GM12875 (cell line): Measurements from ENCODE around the gene ZNF326.

Source experiments
- H3K4me3 ChIP-seq: one replicate; pipeline ENCODE4 v1.5.1; 2011; ENCODE audit warnings: low read depth, low read length, control low read depth
- TF ChIP-seq, protein P1 (sequence below): IDR thresholded peaks from 2 replicates; pipeline ENCODE4 v1.5.1; 2011; ENCODE audit warnings: low read depth, mild to moderate bottlenecking, control low read depth, inconsistent platforms, low read length, moderate library complexity, borderline replicate concordance; ENCODE audit not compliant: insufficient read depth

ZNF326 gene

DNA sequence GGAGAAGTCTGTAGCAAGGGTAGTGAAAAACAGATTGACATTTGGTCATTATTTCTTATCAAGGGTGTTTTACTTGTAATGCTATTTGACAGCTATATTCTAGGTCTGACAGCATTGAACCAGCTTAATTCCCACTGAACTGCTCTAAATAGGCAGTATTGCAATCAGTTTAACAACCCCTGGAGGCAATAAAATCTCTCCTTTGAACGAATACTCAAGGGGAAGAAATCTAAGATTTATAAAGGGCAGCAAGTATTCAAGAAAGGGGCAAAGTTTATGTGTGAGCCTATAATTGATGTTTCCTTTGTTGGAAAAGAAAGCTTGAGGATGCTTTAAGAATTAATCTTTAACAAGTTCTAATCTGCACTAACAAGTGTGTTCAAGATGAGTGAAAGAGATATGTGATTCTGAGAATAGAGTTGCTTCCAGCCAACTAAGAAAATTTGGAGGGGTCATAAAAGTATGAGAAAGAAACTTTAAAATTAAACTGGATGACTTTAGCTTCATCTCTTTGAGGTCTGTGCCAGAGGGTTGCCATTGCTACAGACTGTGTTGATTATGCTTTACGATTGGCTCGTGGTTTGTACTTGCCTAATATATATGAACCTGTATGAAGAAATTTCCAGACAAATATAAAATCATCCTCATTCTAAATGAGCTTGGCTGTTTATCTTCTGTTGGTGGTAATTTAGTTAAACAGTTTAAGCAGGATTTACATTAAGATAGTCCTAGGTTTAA lies 72.5 kb downstream of the ZNF326 start:
- no peak overlapping the region for H3K4me3 ChIP-seq
- TF ChIP-seq, protein P1, sequence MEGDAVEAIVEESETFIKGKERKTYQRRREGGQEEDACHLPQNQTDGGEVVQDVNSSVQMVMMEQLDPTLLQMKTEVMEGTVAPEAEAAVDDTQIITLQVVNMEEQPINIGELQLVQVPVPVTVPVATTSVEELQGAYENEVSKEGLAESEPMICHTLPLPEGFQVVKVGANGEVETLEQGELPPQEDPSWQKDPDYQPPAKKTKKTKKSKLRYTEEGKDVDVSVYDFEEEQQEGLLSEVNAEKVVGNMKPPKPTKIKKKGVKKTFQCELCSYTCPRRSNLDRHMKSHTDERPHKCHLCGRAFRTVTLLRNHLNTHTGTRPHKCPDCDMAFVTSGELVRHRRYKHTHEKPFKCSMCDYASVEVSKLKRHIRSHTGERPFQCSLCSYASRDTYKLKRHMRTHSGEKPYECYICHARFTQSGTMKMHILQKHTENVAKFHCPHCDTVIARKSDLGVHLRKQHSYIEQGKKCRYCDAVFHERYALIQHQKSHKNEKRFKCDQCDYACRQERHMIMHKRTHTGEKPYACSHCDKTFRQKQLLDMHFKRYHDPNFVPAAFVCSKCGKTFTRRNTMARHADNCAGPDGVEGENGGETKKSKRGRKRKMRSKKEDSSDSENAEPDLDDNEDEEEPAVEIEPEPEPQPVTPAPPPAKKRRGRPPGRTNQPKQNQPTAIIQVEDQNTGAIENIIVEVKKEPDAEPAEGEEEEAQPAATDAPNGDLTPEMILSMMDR, result no peak

- TF ChIP-seq, protein P1, result no peak
- H3K4me3 ChIP-seq, result no peak overlapping the region
These were observed 73.8 kb downstream of the ZNF326 start for GRCh38 chr1:90068611-90069280.

DNA sequence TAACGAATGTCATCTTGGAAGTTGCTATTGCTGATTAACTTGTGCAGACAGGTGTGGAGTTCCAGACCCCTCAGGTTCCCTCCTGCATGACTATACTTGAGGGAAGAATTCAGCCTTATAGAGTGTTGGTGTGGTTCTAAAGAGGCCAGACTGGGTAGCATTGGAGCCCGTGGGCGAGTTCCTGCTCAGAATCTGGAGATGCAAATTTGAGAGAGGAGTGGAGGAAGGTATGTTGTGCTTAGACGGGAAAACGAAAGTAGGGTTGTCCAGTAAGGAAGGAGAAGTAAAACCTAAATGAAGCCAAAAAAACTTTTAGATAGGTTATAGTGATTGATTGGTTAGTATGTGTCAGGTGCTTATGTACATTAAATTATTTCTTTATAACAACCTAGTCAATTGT lies 79.2 kb downstream of the ZNF326 start:
- H3K4me3 ChIP-seq, result no peak overlapping the region
- TF ChIP-seq, protein P1, result no peak

DNA sequence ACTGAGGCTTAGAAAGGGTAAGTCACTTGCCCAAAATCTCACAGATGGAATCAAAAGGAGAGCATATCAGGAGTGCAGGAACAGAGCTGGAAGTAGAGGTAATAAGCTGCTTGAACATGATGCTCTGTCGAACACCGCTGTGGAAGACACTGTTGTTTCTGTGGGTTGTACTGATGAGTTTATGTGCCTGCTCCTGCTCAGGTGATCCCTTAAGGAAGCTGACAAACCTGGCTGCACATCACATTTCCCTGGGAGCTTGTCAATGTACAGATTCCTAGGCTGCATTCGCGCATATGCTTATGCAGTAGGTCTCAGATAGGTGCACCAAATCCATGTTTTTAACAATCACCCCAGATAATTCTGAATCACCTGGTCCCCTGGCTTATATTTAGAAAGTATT lies 79.7 kb downstream of the ZNF326 start:
- TF ChIP-seq, protein P1, result no peak

DNA sequence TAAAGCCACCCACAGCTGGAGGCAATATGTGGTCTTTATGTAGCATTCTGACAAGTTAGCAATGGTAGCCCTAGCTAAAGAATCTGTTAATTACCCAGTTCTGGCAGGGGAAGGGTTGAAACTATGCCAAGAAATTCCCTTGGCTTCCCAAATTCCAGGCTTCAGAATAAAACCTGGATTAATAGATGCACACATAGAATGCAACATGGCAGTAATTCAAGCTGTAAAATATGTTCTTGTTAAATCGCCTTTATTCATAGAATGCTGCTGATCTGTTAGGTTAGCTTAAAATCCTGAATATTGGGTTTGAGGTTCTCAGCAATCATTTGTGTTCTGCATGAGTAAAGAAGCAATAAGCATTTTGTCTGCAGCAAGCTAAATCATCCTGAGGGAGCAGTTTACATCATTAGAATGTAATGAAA lies 80.1 kb downstream of the ZNF326 start:
- no peak overlapping the region for H3K4me3 ChIP-seq
- TF ChIP-seq, protein P1, result no peak

More for the DNA sequence above, 79.7 kb downstream of the ZNF326 start:
- H3K4me3 ChIP-seq, result no peak overlapping the region

GRCh38 chr1:90083995-90084394 lies 89.1 kb downstream of the ZNF326 start:
- H3K4me3 ChIP-seq, result no peak overlapping the region
- TF ChIP-seq, protein P1, result no peak
